Upper lobe of left lung (tissue), 4 donors: ENCODE results near the gene CUX1.

ENCODE experiments used
- CTCF ChIP-seq, 6 experiments: fragments of 450-650 bp in 4 of 6; fragments of 200-600 bp in 2 of 6; sonication (generic) in 2 of 6; IDR thresholded peaks; one replicate each; pipeline ENCODE4 v1.5.1; 2016 to 2019; ENCODE audit warnings: antibody characterized with exemption in 6 of 6
- POLR2A ChIP-seq, 4 donors: fragments of 450-650 bp; IDR thresholded peaks; one replicate each; pipeline ENCODE4 v1.5.1; 2016 to 2017; ENCODE audit warnings: antibody characterized with exemption in 4 of 4, mild to moderate bottlenecking in 2 of 4

- TF ChIP-seq CTCF (IDR thresholded peaks at IDR 0.05), result no peak
- no peak for TF ChIP-seq POLR2A (IDR thresholded peaks at IDR 0.05)
Measured at GRCh38 chr7:102122026-102122425, 304.6 kb downstream of the CUX1 start.
